Activated naive CD8-positive, alpha-beta T cell treated with anti-CD3 and anti-CD28 coated beads, Interleukin-2, amount 10 ng/mL, durations not matched to agents 7 days and 5 days (primary cell): ENCODE data around the gene CNTN1. TPM values are rescaled to one million over a fixed set of nuclear protein-coding genes. Genes with fewer than 3 reads are reported as not detected.

ENCODE experiments used
- ATAC-seq: fragments of 150-1000 bp; cut with Tn5 transposase; one replicate; pipeline ENCODE4 v1.10.0; 2021; ENCODE audit warnings: low read depth, moderate library complexity
- POLR2A ChIA-PET: fragments of 350-600 bp; sonication (Branson Sonifier 250); formaldehyde crosslinking; loops from one replicate; lab custom pipeline; 2021; ENCODE audit warnings: antibody characterized with exemption; lab: Charles Lee
- DNase-seq: peaks from one replicate; pipeline ENCODE4 v3.0.0; 2021
- H3K27ac Mint-ChIP-seq: one replicate; pipeline ENCODE4 v1.8.0; 2022; ENCODE audit warnings: mild to moderate bottlenecking, mixed read lengths
- H3K27me3 Mint-ChIP-seq: one replicate; pipeline ENCODE4 v1.8.0; 2022; ENCODE audit warnings: mild to moderate bottlenecking, moderate library complexity, mixed read lengths
- H3K36me3 Mint-ChIP-seq: one replicate; pipeline ENCODE4 v1.8.0; 2021; ENCODE audit warnings: mild to moderate bottlenecking, mixed read lengths
- H3K4me1 Mint-ChIP-seq: one replicate; pipeline ENCODE4 v1.8.0; 2021; ENCODE audit warnings: mixed read lengths
- H3K4me3 Mint-ChIP-seq: one replicate; pipeline ENCODE4 v1.8.0; 2022; ENCODE audit warnings: mild to moderate bottlenecking, moderate library complexity, mixed read lengths
- H3K9me3 Mint-ChIP-seq: one replicate; pipeline ENCODE4 v1.8.0; 2021; ENCODE audit warnings: mixed read lengths
- total RNA-seq, 2 experiments: library from RNA; stranded (reverse); gene quantifications; one replicate each; pipeline ENCODE4 v1.2.3, GENCODE V29; 2021

Gene CNTN1
- total RNA-seq, 2 experiments from 2014 or later, result not detected

GRCh38 chr12:40989785-40990184 is 297.5 kb downstream of the CNTN1 start:
- Mint-ChIP-seq H3K27me3 (no peaks in the 10 kb centered on the region), H3K36me3 (no peaks in the 10 kb centered on the region), H3K4me1 (no peaks in the 10 kb centered on the region), H3K9me3 (peaks cover 4% of the 10 kb centered on the region), H3K27ac (no peak overlapping the region), H3K4me3 (no peak overlapping the region)
- no peak for DNase-seq
- POLR2A ChIA-PET, result no interaction called here
- ATAC-seq, result no peak

- H3K9me3 Mint-ChIP-seq, result no peaks in the 10 kb centered on the region
- H3K4me1 Mint-ChIP-seq, result no peaks in the 10 kb centered on the region
- DNase-seq (no peak), ATAC-seq (no peak)
- no peak overlapping the region for H3K4me3 Mint-ChIP-seq
- no peak overlapping the region for H3K27ac Mint-ChIP-seq
- H3K27me3 Mint-ChIP-seq, result no peaks in the 10 kb centered on the region
- POLR2A ChIA-PET, result no interaction called here
- H3K36me3 Mint-ChIP-seq, result no peaks in the 10 kb centered on the region
Observed at GRCh38 chr12:40992158-40992557, 299.9 kb downstream of the CNTN1 start.

GRCh38 chr12:40992674-40993073 is 300.4 kb downstream of the CNTN1 start:
- H3K9me3 Mint-ChIP-seq, result no peaks in the 10 kb centered on the region
- H3K36me3 Mint-ChIP-seq, result no peaks in the 10 kb centered on the region
- ATAC-seq (no peak), DNase-seq (no peak)
- H3K27me3 Mint-ChIP-seq, result no peaks in the 10 kb centered on the region
- POLR2A ChIA-PET, result no interaction called here
- no peaks in the 10 kb centered on the region for H3K4me1 Mint-ChIP-seq
- H3K27ac Mint-ChIP-seq, result no peak overlapping the region
- no peak overlapping the region for H3K4me3 Mint-ChIP-seq

GRCh38 chr12:40993158-40993557 is 300.9 kb downstream of the CNTN1 start:
- H3K9me3 Mint-ChIP-seq, result no peaks in the 10 kb centered on the region
- ATAC-seq, result no peak
- H3K36me3 Mint-ChIP-seq, result no peaks in the 10 kb centered on the region
- H3K27me3 Mint-ChIP-seq, result no peaks in the 10 kb centered on the region
- H3K4me3 Mint-ChIP-seq, result no peak overlapping the region
- H3K4me1 Mint-ChIP-seq, result no peaks in the 10 kb centered on the region
- no peak overlapping the region for H3K27ac Mint-ChIP-seq
- no peak for DNase-seq
- POLR2A ChIA-PET, result no interaction called here

GRCh38 chr12:40996091-40996490 is 303.9 kb downstream of the CNTN1 start:
- no peak for ATAC-seq

GRCh38 chr12:40999210-40999609 is 307.0 kb downstream of the CNTN1 start:
- H3K27me3 Mint-ChIP-seq, result no peaks in the 10 kb centered on the region
- peaks cover 8% of the 10 kb centered on the region for H3K9me3 Mint-ChIP-seq
- no peak overlapping the region for H3K27ac Mint-ChIP-seq
- no peaks in the 10 kb centered on the region for H3K4me1 Mint-ChIP-seq
- no peak for DNase-seq
- ATAC-seq, result no peak
- no peak overlapping the region for H3K4me3 Mint-ChIP-seq
- POLR2A ChIA-PET, result no interaction called here
- no peaks in the 10 kb centered on the region for H3K36me3 Mint-ChIP-seq

More at GRCh38 chr12:40996091-40996490, 303.9 kb downstream of the CNTN1 start:
- no peak overlapping the region for H3K4me3 Mint-ChIP-seq
- H3K4me1 Mint-ChIP-seq, result no peaks in the 10 kb centered on the region
- POLR2A ChIA-PET, result no interaction called here
- no peaks in the 10 kb centered on the region for H3K36me3 Mint-ChIP-seq
- no peaks in the 10 kb centered on the region for H3K27me3 Mint-ChIP-seq
- no peaks in the 10 kb centered on the region for H3K9me3 Mint-ChIP-seq
- no peak overlapping the region for H3K27ac Mint-ChIP-seq
- DNase-seq, result no peak

- no peaks in the 10 kb centered on the region for H3K4me1 Mint-ChIP-seq
- peaks cover 24% of the 10 kb centered on the region for H3K9me3 Mint-ChIP-seq
- no peaks in the 10 kb centered on the region for H3K27me3 Mint-ChIP-seq
- no peak overlapping the region for H3K27ac Mint-ChIP-seq
- DNase-seq (no peak), ATAC-seq (no peak)
- no peak overlapping the region for H3K4me3 Mint-ChIP-seq
- H3K36me3 Mint-ChIP-seq, result no peaks in the 10 kb centered on the region
- POLR2A ChIA-PET, result no interaction called here
Observed at GRCh38 chr12:41008472-41008871, 316.2 kb downstream of the CNTN1 start.

- H3K27me3 Mint-ChIP-seq, result no peaks in the 10 kb centered on the region
- H3K4me1 Mint-ChIP-seq, result no peaks in the 10 kb centered on the region
- H3K4me3 Mint-ChIP-seq, result no peak overlapping the region
- no peaks in the 10 kb centered on the region for H3K36me3 Mint-ChIP-seq
- H3K9me3 Mint-ChIP-seq, result peaks cover 10% of the 10 kb centered on the region
- H3K27ac Mint-ChIP-seq, result no peak overlapping the region
- DNase-seq, result no peak
- POLR2A ChIA-PET, result no interaction called here
- no peak for ATAC-seq
Observed at GRCh38 chr12:41011939-41012338, 319.7 kb downstream of the CNTN1 start.

GRCh38 chr12:41013881-41014642 is 321.8 kb downstream of the CNTN1 start:
- Mint-ChIP-seq H3K4me1 (no peaks in the 10 kb centered on the region), H3K9me3 (no peaks in the 10 kb centered on the region), H3K36me3 (no peaks in the 10 kb centered on the region), H3K27ac (no peak overlapping the region), H3K27me3 (no peaks in the 10 kb centered on the region), H3K4me3 (no peak overlapping the region)
- DNase-seq, result no peak
- ATAC-seq, result no peak
- POLR2A ChIA-PET, result no interaction called here

- no peaks in the 10 kb centered on the region for H3K9me3 Mint-ChIP-seq
- ATAC-seq, result no peak
Observed at GRCh38 chr12:41014643-41015020, 322.4 kb downstream of the CNTN1 start.

GRCh38 chr12:41018010-41018409 is 325.8 kb downstream of the CNTN1 start:
- no peak overlapping the region for H3K27ac Mint-ChIP-seq
- H3K9me3 Mint-ChIP-seq, result no peaks in the 10 kb centered on the region
- H3K4me1 Mint-ChIP-seq, result no peaks in the 10 kb centered on the region
- DNase-seq, result no peak
- no peak for ATAC-seq
- no peak overlapping the region for H3K4me3 Mint-ChIP-seq
- no peaks in the 10 kb centered on the region for H3K27me3 Mint-ChIP-seq
- POLR2A ChIA-PET, result no interaction called here
- H3K36me3 Mint-ChIP-seq, result no peaks in the 10 kb centered on the region

More at GRCh38 chr12:41014643-41015020, 322.4 kb downstream of the CNTN1 start:
- Mint-ChIP-seq H3K4me1 (no peaks in the 10 kb centered on the region), H3K27ac (no peak overlapping the region), H3K4me3 (no peak overlapping the region), H3K36me3 (no peaks in the 10 kb centered on the region), H3K27me3 (no peaks in the 10 kb centered on the region)
- POLR2A ChIA-PET, result no interaction called here
- no peak for DNase-seq

GRCh38 chr12:41019461-41019860 is 327.2 kb downstream of the CNTN1 start:
- DNase-seq (no peak), ATAC-seq (no peak)
- Mint-ChIP-seq H3K27ac (no peak overlapping the region), H3K4me3 (no peak overlapping the region), H3K27me3 (no peaks in the 10 kb centered on the region), H3K4me1 (no peaks in the 10 kb centered on the region), H3K36me3 (no peaks in the 10 kb centered on the region), H3K9me3 (no peaks in the 10 kb centered on the region)
- POLR2A ChIA-PET, result no interaction called here

GRCh38 chr12:41023836-41024235 is 331.6 kb downstream of the CNTN1 start:
- H3K27me3 Mint-ChIP-seq, result no peaks in the 10 kb centered on the region
- H3K27ac Mint-ChIP-seq, result no peak overlapping the region
- H3K9me3 Mint-ChIP-seq, result no peaks in the 10 kb centered on the region
- POLR2A ChIA-PET, result no interaction called here
- H3K4me3 Mint-ChIP-seq, result no peak overlapping the region
- no peaks in the 10 kb centered on the region for H3K36me3 Mint-ChIP-seq
- DNase-seq, result no peak
- H3K4me1 Mint-ChIP-seq, result no peaks in the 10 kb centered on the region
- no peak for ATAC-seq

GRCh38 chr12:41026151-41026550 is 333.9 kb downstream of the CNTN1 start:
- H3K4me3 Mint-ChIP-seq, result no peak overlapping the region
- DNase-seq (no peak), ATAC-seq (no peak)
- H3K9me3 Mint-ChIP-seq, result no peaks in the 10 kb centered on the region
- H3K4me1 Mint-ChIP-seq, result no peaks in the 10 kb centered on the region
- POLR2A ChIA-PET, result no interaction called here
- H3K36me3 Mint-ChIP-seq, result no peaks in the 10 kb centered on the region
- no peak overlapping the region for H3K27ac Mint-ChIP-seq
- no peaks in the 10 kb centered on the region for H3K27me3 Mint-ChIP-seq
